Cardiac fibroblast (primary cell): ENCODE results near the gene PLEKHS1.
"Not testable (repeated sequence)": the region's sequence is repeated elsewhere in the genome, so short reads cannot be mapped to it uniquely, and the experiment has no call there.

ENCODE experiments used
- DNase-seq, 2 donors: peaks; one replicate each; pipeline versions ENCODE4 v3.0.0 to v3.0.0-alpha.2; 2010; ENCODE audit warnings: low read depth in 2 of 2
- H3K4me3 ChIP-seq, 2 donors: replicated peaks in 1 of 2; 1 replicate in 1 of 2; 2 replicates in 1 of 2; pipeline ENCODE4 v1.5.1; 2011; ENCODE audit warnings: low read depth in 2 of 2, low read length in 2 of 2, mild to moderate bottlenecking in 2 of 2, moderate library complexity in 1 of 2
- CTCF ChIP-seq: IDR thresholded peaks from one replicate; pipeline ENCODE4 v1.5.1; 2011; ENCODE audit warnings: low read depth, mild to moderate bottlenecking, low read length, inconsistent platforms

The PLEKHS1 gene

GRCh38 chr10:113808168-113808567, 56.7 kb downstream of the PLEKHS1 start:
- DNase-seq = no peak
- no peak for TF ChIP-seq CTCF
- no peak overlapping the region for H3K4me3 ChIP-seq

- DNase-seq, H3K4me3 ChIP-seq: not testable (repeated sequence)
Measured at GRCh38 chr10:113814700-113815099, 63.2 kb downstream of the PLEKHS1 start.

DNA sequence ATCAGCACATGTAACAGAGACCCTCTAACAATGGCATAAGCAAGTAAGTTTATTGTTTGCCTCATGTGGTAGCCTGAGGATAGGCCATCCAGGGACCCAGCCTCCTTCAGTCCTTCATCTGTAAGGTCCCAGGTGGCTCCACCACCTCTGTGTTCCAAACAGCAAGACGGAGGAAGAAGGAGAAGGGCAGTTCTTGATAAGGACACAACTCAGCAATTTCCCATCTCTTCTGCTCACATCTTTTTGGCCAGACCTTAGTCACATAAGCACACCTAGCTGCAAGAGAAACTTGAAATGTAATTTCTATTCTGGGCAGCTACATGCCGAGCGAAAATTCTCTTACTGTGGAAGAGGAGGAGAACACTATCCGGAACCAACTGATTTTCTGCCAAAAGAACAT, 68.5 kb downstream of the PLEKHS1 start:
- no peak for TF ChIP-seq CTCF
- H3K4me3 ChIP-seq = no peak overlapping the region
- no peak for DNase-seq

- no peak for TF ChIP-seq CTCF
- no peak for DNase-seq
Measured at GRCh38 chr10:113820507-113820906, 69.0 kb downstream of the PLEKHS1 start.

DNA sequence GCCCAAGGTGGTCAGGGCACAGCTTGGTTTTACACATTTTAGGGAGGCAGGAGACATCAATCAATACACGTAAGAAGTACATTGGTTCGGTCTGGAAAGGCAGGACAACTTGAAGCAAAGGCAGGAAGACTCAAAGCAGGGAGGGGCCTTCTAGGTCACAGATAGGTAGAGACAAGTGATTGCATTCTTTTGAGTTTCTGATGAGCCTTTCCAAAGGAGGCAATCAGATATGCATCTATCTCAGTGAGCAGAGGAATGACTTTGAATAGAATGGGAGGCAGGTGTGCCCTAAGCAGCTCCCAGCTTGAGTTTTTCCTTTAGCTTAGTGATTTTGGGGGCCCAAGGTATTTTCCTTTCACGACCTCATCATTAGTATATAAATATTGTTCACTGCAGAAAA, 69.8 kb downstream of the PLEKHS1 start:
- DNase-seq, H3K4me3 ChIP-seq: not testable (repeated sequence)

More at GRCh38 chr10:113820507-113820906, 69.0 kb downstream of the PLEKHS1 start:
- no peak overlapping the region for H3K4me3 ChIP-seq

DNA sequence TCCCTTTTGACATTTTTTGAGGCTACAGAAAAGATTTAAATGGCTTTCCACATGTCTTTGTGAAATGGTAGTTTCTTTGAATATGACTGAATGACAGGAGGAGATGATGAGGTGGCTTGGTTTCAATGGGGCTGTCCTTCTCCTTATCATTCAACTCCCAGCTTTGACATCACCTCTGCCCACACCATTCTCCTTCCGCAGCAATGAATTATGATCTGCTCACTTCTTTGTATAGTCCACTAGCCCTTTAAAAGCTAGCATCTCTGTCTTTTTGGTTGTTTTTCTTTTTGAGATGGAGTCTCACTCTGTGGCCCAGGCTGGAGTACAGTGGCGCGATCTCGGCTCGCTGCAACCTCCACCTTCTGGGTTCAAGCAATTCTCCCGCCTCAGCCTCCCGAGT, 70.7 kb downstream of the PLEKHS1 start:
- no peak for TF ChIP-seq CTCF
- no peak for DNase-seq
- no peak overlapping the region for H3K4me3 ChIP-seq

GRCh38 chr10:113823389-113823788, 71.9 kb downstream of the PLEKHS1 start:
- no peak overlapping the region for H3K4me3 ChIP-seq
- no peak for TF ChIP-seq CTCF
- no peak for DNase-seq

DNA sequence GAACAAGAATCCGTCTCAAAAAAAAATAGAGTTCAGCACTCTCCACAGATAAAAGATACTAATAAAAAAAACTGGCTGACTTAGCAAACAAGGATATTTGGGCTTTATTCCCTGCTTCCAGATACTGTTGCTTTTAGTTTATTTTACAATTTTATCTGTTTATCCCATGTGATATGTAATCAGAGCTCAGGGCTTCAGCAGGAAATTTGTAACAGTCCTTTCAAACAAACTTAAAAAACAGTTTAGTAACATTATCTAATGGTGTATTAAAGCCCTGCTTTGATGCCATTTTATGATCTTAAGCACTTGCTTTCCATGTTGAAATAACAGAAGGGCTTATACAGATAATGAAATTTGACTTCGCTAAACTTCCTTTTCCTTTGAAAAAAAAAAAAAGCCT, 74.3 kb downstream of the PLEKHS1 start:
- no peak for DNase-seq
- TF ChIP-seq CTCF = no peak
- no peak overlapping the region for H3K4me3 ChIP-seq

DNA sequence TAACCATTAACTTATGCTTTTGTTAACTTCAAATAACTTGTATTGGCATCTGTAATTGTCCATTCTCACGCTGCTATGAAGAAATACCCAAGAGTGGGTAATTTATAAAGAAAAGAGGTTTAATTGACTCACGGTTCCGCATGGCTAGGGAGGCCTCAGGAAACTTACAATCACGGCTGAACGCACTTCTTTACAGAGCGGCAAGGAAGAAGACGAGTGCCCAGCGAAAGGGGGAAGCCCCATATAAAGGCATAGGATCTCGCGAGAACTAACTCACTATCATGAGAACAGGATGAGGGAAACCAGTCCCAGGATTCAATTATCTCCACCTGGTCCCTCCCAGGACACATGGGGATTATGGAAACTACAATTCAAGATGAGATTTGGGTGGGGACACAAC, 77.1 kb downstream of the PLEKHS1 start:
- not testable (repeated sequence) for H3K4me3 ChIP-seq, DNase-seq
